ENCODE results near the gene REEP1. TPM values are rescaled to one million over a fixed set of nuclear protein-coding genes. Genes with fewer than 3 reads are reported as not detected.

Gene REEP1
- total and polyA plus RNA-seq, 2 of the 8 experiments (the other 6 are each of a cell fraction or from before 2014, with no cell fraction given) = 0.74 to 1.5 TPM

DNA sequence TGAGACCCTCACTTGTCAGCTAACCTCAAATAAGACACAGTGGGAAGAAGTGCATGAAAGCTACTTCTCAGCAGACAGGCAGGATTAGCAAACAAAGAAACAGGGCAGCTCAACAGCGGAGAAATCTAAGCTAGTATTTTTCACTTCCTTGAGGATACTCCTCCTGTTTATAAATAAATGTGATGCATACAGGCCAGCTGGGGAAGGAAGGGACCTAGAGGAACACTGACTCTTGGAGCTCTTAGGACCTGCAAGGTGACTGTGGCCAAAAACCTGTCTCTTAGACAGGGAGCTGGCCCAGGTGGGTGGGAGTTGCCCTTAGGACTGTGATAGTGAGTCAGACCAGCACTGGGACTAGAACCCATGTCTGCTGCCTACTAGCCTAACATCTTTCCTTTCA lies 4.8 kb downstream of the REEP1 start:
- H3K56ac ChIP-seq (replicated peaks; ENCODE audit: insufficient read length, low read depth, low read length) = no peak overlapping the region
- H2BK20ac ChIP-seq (ENCODE audit: low read length) = no peak overlapping the region
- H3K36me3 ChIP-seq (ENCODE audit: control insufficient read depth in 2 of 4, insufficient read depth in 4 of 4, low read length in 3 of 4) = no peaks in the 10 kb centered on the region; a peak in 1 of 8 replicates
- WGBS, 2 experiments (ENCODE audit: extremely low coverage in 1 of 2, insufficient coverage in 1 of 2, insufficient read length in 1 of 2, insufficient replicate concordance in 2 of 2, low coverage in 1 of 2, low lambda C conversion rate in 2 of 2, missing lambda C conversion rate in 1 of 2) = 83% methylated on average over 1 of the region's 1 CpG; no CpG with 5 or more reads in 1 of the 2 experiments
- H2BK12ac ChIP-seq (ENCODE audit: low read depth, low read length) = no peak overlapping the region
- H3K4me1 ChIP-seq (replicated peaks in 1 of 4; ENCODE audit: control insufficient read depth in 3 of 4, insufficient read depth in 4 of 4, low read length in 3 of 4) = peaks cover 0 to 3% (median 1%) of the 10 kb centered on the region in 4 experiments; a peak in 5 of 7 replicates
- no peak overlapping the region for H3K23ac ChIP-seq (ENCODE audit: insufficient read length)
- FAIRE-seq = no peak
- no peak overlapping the region for H4K91ac ChIP-seq (replicated peaks; ENCODE audit: insufficient read length, low read length)
- H3K14ac ChIP-seq (ENCODE audit: insufficient read length) = no peak overlapping the region
- no peak overlapping the region for H2BK120ac ChIP-seq (replicated peaks; ENCODE audit: low read depth, low read length)
- no peak overlapping the region for H4K8ac ChIP-seq (ENCODE audit: extremely low read depth, insufficient read depth, low read length)
- ChIA-PET POLR2A (ENCODE audit: partially characterized antibody) (interaction anchor here (0.7 kb wide), 1 partner anchor 792 kb away, joined by 3 read pairs; no protein-coding TSS in a partner anchor), CTCF (ENCODE audit: partially characterized antibody) (interaction anchor here (0.7 to 2.0 kb wide), 8 partner anchors 11 to 111 kb away, joined by 3 to 11 read pairs (median 3); no protein-coding TSS in a partner anchor)
- H3K4ac ChIP-seq (replicated peaks; ENCODE audit: insufficient read length, low read depth, low read length) = no peak overlapping the region
- no peak overlapping the region for H3K27ac ChIP-seq (ENCODE audit: low read depth, low read length)
- H3K9me3 ChIP-seq (ENCODE audit: insufficient read depth in 2 of 2, low read depth in 1 of 2, low read length in 1 of 2) = peaks cover 0 to 2% of the 10 kb centered on the region in 2 experiments; a peak in 1 of 4 replicates
- no peak overlapping the region for H2BK5ac ChIP-seq (ENCODE audit: low read depth, low read length)
- peaks cover 1 to 2% of the 10 kb centered on the region in 2 experiments for H4K20me1 ChIP-seq (replicated peaks in 1 of 2; ENCODE audit: control insufficient read depth in 1 of 2, insufficient read depth in 2 of 2, low read length in 2 of 2)
- no peak overlapping the region for H2AFZ ChIP-seq (ENCODE audit: low read length)
- H3K4me3 ChIP-seq (ENCODE audit: extremely low read depth in 1 of 4, insufficient read depth in 2 of 4, low read depth in 3 of 4, low read length in 4 of 4) = no peak overlapping the region
- H3K4me2 ChIP-seq (ENCODE audit: insufficient read depth in 1 of 2, low read depth in 2 of 2, low read length in 2 of 2) = no peak overlapping the region
- H3K23me2 ChIP-seq (ENCODE audit: low read depth, low read length) = peaks cover 6% of the 10 kb centered on the region; the same call in 1 of the 2 replicates
- H4K5ac ChIP-seq (ENCODE audit: insufficient read length, low read depth, low read length) = no peak overlapping the region
- DNase-seq (ENCODE audit: low read depth in 1 of 2, low spot score in 2 of 2) = no peak
- no peak overlapping the region for H2BK15ac ChIP-seq (ENCODE audit: low read length)
- no peaks in the 10 kb centered on the region for H3K79me2 ChIP-seq (ENCODE audit: control insufficient read depth in 1 of 2, insufficient read depth in 2 of 2, low read length in 2 of 2)
- H3K79me1 ChIP-seq (ENCODE audit: low read depth, low read length) = no peaks in the 10 kb centered on the region
- no peak overlapping the region for H2AK5ac ChIP-seq (ENCODE audit: low read depth, low read length)
- H3K9ac ChIP-seq (replicated peaks in 1 of 4; ENCODE audit: extremely low read depth in 1 of 4, low read depth in 3 of 4, low read length in 3 of 4) = no peak overlapping the region
- peaks cover 13 to 23% (median 19%) of the 10 kb centered on the region in 4 experiments for H3K27me3 ChIP-seq (replicated peaks in 1 of 4; ENCODE audit: control insufficient read depth in 3 of 4, extremely low read depth in 1 of 4, insufficient read depth in 3 of 4, low read length in 3 of 4)
- H3K18ac ChIP-seq (ENCODE audit: extremely low read depth, low read length) = no peak overlapping the region; the same call in 1 of the 2 replicates
- no peak for TF ChIP-seq TAF7 (optimal IDR thresholded peaks at IDR 0.05; ENCODE audit: borderline replicate concordance, low read depth, low read length)
- no peak for TF ChIP-seq NANOG (IDR thresholded peaks at IDR 0.05; ENCODE audit: insufficient read depth, low read depth, low read length, poor library complexity, severe bottlenecking)
- TF ChIP-seq RNF2 (IDR thresholded peaks at IDR 0.05; ENCODE audit: borderline replicate concordance, low read depth, low read length, missing control alignments, poor library complexity, severe bottlenecking) = no peak
- TF ChIP-seq CTBP2 (IDR thresholded peaks at IDR 0.05; ENCODE audit: borderline replicate concordance, insufficient read depth, insufficient read length, low read length) = no peak
- no peak for TF ChIP-seq SUZ12 (IDR thresholded peaks at IDR 0.05; ENCODE audit: low read length)
- TF ChIP-seq EGR1 (IDR thresholded peaks at IDR 0.05; ENCODE audit: borderline replicate concordance, low read depth, low read length) = no peak
- TF ChIP-seq HDAC6 (IDR thresholded peaks at IDR 0.05; ENCODE audit: low read depth, low read length) = no peak
- no peak for TF ChIP-seq KDM1A (IDR thresholded peaks at IDR 0.05; ENCODE audit: borderline replicate concordance, low read length)
- no peak for TF ChIP-seq SP4 (IDR thresholded peaks at IDR 0.05; ENCODE audit: low read length)
- no peak for TF ChIP-seq KDM5A (IDR thresholded peaks at IDR 0.05; ENCODE audit: low read length)
- no peak for TF ChIP-seq CEBPB (IDR thresholded peaks at IDR 0.05; ENCODE audit: low read depth, low read length)
- TF ChIP-seq TAF1 (IDR thresholded peaks at IDR 0.05; ENCODE audit: low read depth, low read length) = no peak
- TF ChIP-seq CBX8 (IDR thresholded peaks at IDR 0.05; ENCODE audit: borderline replicate concordance, low read depth, low read length) = no peak
- TF ChIP-seq JUN (IDR thresholded peaks at IDR 0.05; ENCODE audit: low read depth, low read length) = no peak

Data from H1 (cell line).